ENCODE measurements around the gene PCLO. TPM values are rescaled to one million over a fixed set of nuclear protein-coding genes. Genes with fewer than 3 reads are reported as not detected.

PCLO gene
- 3.8 and 3.9 TPM in 2 replicates for total RNA-seq

GRCh38 chr7:83162402-83163256 is at the start of gene PCLO:
Gene PCLO (minus strand): TSS chr7:83162884. CDS start chr7:83162592, 292 bp downstream.

Small RNAs within 50 kb of the gene (small RNA-seq; reads per million reads assigned to genes)
- gene RNA5SP235, result not detected

All from vein endothelial cell (primary cell).